ENCODE measurements around the gene FMN2.

Gene FMN2

DNA sequence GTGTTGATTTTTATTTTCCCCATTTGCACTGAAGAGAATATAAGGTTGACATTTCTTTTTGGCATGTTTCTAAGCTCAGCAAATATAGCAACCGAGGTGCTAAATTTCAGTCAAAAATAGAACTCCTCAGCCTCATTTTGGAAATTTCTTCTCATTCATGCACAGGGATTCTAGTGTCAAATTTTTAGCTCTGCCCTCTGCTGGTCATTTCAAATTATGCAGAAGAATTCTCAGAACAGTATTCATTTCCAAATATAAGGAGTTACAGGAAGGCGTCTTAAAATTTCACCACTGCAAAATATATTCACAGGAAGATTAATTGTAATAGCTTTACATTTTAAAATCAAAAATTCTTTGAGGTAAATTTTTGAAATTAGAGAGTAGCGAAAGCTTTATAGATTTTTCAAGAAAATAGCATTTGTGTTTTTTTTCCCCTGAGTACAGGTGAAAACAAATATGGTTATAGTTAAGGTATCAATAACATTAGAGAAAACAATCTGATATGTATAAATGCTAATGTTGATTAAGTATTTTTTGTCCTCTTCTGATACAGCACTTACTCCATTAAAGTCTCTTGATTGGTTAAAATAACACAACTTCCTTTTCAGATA, 57.9 kb downstream of the FMN2 start:
- TF ChIP-seq TAF1 (IDR thresholded peaks at IDR 0.05; ENCODE audit: borderline replicate concordance, insufficient read depth, low read length) (no peak), SIN3A (IDR thresholded peaks at IDR 0.05; ENCODE audit: borderline replicate concordance, insufficient read depth, low read length) (no peak), FOXP2 (optimal IDR thresholded peaks at IDR 0.05; ENCODE audit: borderline replicate concordance, extremely low read depth, extremely low read length, insufficient read depth) (no peak)
- TF ChIP-seq, protein P1, sequence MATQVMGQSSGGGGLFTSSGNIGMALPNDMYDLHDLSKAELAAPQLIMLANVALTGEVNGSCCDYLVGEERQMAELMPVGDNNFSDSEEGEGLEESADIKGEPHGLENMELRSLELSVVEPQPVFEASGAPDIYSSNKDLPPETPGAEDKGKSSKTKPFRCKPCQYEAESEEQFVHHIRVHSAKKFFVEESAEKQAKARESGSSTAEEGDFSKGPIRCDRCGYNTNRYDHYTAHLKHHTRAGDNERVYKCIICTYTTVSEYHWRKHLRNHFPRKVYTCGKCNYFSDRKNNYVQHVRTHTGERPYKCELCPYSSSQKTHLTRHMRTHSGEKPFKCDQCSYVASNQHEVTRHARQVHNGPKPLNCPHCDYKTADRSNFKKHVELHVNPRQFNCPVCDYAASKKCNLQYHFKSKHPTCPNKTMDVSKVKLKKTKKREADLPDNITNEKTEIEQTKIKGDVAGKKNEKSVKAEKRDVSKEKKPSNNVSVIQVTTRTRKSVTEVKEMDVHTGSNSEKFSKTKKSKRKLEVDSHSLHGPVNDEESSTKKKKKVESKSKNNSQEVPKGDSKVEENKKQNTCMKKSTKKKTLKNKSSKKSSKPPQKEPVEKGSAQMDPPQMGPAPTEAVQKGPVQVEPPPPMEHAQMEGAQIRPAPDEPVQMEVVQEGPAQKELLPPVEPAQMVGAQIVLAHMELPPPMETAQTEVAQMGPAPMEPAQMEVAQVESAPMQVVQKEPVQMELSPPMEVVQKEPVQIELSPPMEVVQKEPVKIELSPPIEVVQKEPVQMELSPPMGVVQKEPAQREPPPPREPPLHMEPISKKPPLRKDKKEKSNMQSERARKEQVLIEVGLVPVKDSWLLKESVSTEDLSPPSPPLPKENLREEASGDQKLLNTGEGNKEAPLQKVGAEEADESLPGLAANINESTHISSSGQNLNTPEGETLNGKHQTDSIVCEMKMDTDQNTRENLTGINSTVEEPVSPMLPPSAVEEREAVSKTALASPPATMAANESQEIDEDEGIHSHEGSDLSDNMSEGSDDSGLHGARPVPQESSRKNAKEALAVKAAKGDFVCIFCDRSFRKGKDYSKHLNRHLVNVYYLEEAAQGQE (IDR thresholded peaks at IDR 0.05; ENCODE audit: insufficient read depth in 1 of 2, low read depth in 2 of 2, low read length in 2 of 2): no peak

DNA sequence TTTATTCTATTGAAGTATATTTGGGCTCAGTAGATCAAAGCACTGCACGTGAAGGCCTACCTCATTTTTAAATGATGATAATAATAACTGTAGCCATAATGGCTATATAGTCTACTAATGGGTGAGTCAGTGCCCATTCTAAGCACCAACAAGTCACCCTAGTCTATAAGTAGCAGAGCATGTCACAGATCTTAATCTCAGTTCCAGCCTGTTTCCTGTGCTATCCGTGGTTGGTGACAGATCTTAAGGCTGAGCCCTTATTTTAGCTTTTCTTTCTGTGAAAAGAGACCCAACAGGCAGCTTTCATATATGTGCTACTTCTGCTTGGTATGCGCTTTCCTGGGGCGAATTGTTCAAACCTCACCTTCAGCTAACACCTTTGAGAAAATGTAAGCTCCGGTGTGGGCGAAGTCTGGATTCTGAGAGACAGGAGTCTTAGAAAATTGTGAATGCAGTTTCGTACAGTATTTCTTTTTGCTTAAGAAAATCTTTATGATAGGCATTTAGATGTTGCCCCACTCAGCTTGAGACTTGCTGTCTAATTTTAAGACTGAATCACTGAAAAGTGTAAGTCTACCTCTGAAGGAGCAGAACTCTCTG, 59.6 kb downstream of the FMN2 start:
- TF ChIP-seq, protein P1 (IDR thresholded peaks at IDR 0.05; ENCODE audit: insufficient read depth in 1 of 2, low read depth in 2 of 2, low read length in 2 of 2): no peak
- TF ChIP-seq SIN3A (IDR thresholded peaks at IDR 0.05; ENCODE audit: borderline replicate concordance, insufficient read depth, low read length) (no peak), POLR2AphosphoS5 (IDR thresholded peaks at IDR 0.05; ENCODE audit: low read depth, low read length) (no peak), FOXP2 (optimal IDR thresholded peaks at IDR 0.05; ENCODE audit: borderline replicate concordance, extremely low read depth, extremely low read length, insufficient read depth) (no peak), TAF1 (IDR thresholded peaks at IDR 0.05; ENCODE audit: borderline replicate concordance, insufficient read depth, low read length) (no peak)

DNA sequence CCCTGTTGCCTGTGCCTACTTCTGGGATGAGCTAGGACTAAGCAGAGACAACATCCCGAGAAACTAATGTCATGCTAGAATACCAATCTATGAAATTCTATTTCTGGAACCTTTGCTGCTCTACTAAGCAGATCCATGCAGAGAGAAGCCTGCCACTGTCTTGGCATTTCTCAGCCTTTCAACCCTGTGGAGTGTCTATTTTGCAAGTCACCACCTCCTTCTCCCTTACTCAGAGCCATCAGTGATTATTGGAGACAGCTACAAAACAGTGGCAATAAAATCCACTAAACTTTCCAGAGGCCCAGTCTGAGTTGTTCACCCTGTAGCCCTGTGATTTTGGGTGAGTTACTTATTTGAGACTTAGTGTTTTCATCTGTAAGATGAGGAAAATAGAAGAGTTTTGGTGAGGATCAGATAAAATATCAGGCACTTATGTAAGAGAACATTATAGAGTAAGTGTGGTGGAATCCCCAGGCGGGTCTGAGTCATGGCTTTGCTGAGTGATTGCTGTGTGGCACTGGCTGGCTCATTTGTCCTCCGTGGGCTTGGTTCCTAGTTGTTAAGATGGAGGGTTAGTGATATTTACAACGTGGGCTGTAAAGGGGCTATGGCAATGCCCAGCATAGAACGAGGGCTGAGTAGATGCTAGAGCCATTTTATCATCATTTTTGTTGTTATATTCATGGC, 61.1 kb downstream of the FMN2 start:
- TF ChIP-seq TAF1 (IDR thresholded peaks at IDR 0.05; ENCODE audit: borderline replicate concordance, insufficient read depth, low read length) (no peak), FOXP2 (optimal IDR thresholded peaks at IDR 0.05; ENCODE audit: borderline replicate concordance, extremely low read depth, extremely low read length, insufficient read depth) (no peak), SIN3A (IDR thresholded peaks at IDR 0.05; ENCODE audit: borderline replicate concordance, insufficient read depth, low read length) (no peak), POLR2AphosphoS5 (IDR thresholded peaks at IDR 0.05; ENCODE audit: low read depth, low read length) (no peak)
- TF ChIP-seq, protein P1 (IDR thresholded peaks at IDR 0.05; ENCODE audit: insufficient read depth in 1 of 2, low read depth in 2 of 2, low read length in 2 of 2): no peak

DNA sequence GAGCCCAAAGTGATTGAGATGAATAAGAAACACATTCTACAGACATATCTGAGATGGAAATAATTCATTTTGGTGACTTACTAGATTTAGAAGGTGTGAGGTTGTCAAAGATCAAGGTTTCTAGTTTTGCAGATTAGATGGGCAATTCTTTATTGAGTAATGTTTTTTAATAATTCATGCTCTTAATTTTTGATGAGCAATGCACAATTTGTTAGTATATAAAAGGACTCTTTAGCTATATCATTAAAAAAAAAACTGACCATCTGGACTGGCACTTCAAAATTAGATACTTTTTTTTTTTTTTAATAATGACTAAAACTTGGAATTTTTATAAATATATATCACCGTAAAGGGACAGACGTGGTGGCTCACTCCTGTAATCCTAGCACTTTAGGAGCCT, 63.9 kb downstream of the FMN2 start:
- TF ChIP-seq, protein P1 (IDR thresholded peaks at IDR 0.05; ENCODE audit: insufficient read depth in 1 of 2, low read depth in 2 of 2, low read length in 2 of 2): no peak
- TF ChIP-seq TAF1 (IDR thresholded peaks at IDR 0.05; ENCODE audit: borderline replicate concordance, insufficient read depth, low read length) (no peak), POLR2AphosphoS5 (IDR thresholded peaks at IDR 0.05; ENCODE audit: low read depth, low read length) (no peak), SIN3A (IDR thresholded peaks at IDR 0.05; ENCODE audit: borderline replicate concordance, insufficient read depth, low read length) (no peak), FOXP2 (optimal IDR thresholded peaks at IDR 0.05; ENCODE audit: borderline replicate concordance, extremely low read depth, extremely low read length, insufficient read depth) (no peak)

Data from PFSK-1 (cell line).